Ovary (tissue), 9 donors: ENCODE measurements around the gene PCDHAC2. TPM values are rescaled to one million over a fixed set of nuclear protein-coding genes. Genes with fewer than 3 reads are reported as not detected.
A peak's percentile ranks its signal among the peaks of the same experiment; 100 is the strongest.

Source experiments
- DNase-seq, 5 donors: peaks; one replicate each; pipeline ENCODE4 v3.0.0-alpha.2; 2019 to 2020
- H3K27ac ChIP-seq, 2 donors: fragments of 200-600 bp; one replicate each; pipeline versions ENCODE4 v1.5.1 to v1.8.0; 2019 to 2022
- H3K27me3 ChIP-seq: fragments of 200-600 bp; one replicate; pipeline ENCODE4 v1.8.0; 2022
- H3K36me3 ChIP-seq: fragments of 200-600 bp; sonication (generic); one replicate; pipeline ENCODE4 v1.5.1; 2019
- H3K4me1 ChIP-seq: one replicate; pipeline ENCODE4 v1.8.1; 2013; ENCODE audit warnings: mild to moderate bottlenecking, moderate library complexity; ENCODE audit not compliant: insufficient read depth
- H3K4me3 ChIP-seq: fragments of 200-600 bp; sonication (generic); one replicate; pipeline ENCODE4 v1.5.1; 2017
- H3K9me3 ChIP-seq, 2 donors: fragments of 200-600 bp in 1 of 2; sonication (generic) in 1 of 2; one replicate each; pipeline versions ENCODE4 v1.5.1 to v1.8.1; 2013 to 2019; ENCODE audit warnings: mild to moderate bottlenecking in 1 of 2, moderate library complexity in 1 of 2
- EP300 ChIP-seq: sonication (generic); formaldehyde crosslinking; IDR thresholded peaks from one replicate; pipeline ENCODE4 v1.6.1; 2017; ENCODE audit warnings: antibody characterized with exemption
- POLR2A ChIP-seq: fragments of 450-650 bp; IDR thresholded peaks from one replicate; pipeline ENCODE4 v1.6.1; 2017; ENCODE audit warnings: antibody characterized with exemption, mild to moderate bottlenecking, moderate library complexity
- WGBS, 3 donors: extraction: QIAGEN DNeasy Blood & Tissue Kit in 1 of 3; methylation state at CpG; one replicate each; pipeline versions ENCODE4 v1.1.5 to v1.1.7; 2013 to 2017; 5-methylcytosine and 5-hydroxymethylcytosine counted together
- intact Hi-C, 4 donors: fragments of 100-400 bp; cut with DNase I; formaldehyde crosslinking; loops; one replicate each; pipeline versions ENCODE4 v1.11.0 to v1.15.1; 2022 to 2023
- polyA plus RNA-seq, 2 donors: library from polyadenylated mRNA; stranded (reverse); fragments of 200-250 nt in 1 of 2; fragments of 350-450 nt in 1 of 2; fragmentation: Illumina TruSeq in 1 of 2; extraction: RNeasy Lipid Tissue Mini Kit (QIAGEN cat#74804) in 1 of 2; gene quantifications; one replicate each; pipeline ENCODE4 v1.2.3, GENCODE V29; 2013 to 2014
- total RNA-seq, 7 donors: library from RNA; depleted of rRNA in 2 of 7; stranded (reverse); fragments of >200 nt in 2 of 7; fragmentation: NEBNext Ultra II Directional in 3 of 7; extraction: Animal tissue kit (Norgen Biotek cat#: 25700) in 3 of 7; gene quantifications; one replicate each; pipeline versions ENCODE4 v1.1.0 to v1.2.4, GENCODE V29; 2016 to 2023
- TF ChIP-seq, protein P1 (sequence below), 3 donors: fragments of 450-650 bp in 2 of 3; fragments of 200-600 bp in 1 of 3; IDR thresholded peaks; one replicate each; pipeline versions ENCODE4 v1.5.1 to v1.8.0; 2016 to 2022; ENCODE audit warnings: antibody characterized with exemption in 3 of 3, mild to moderate bottlenecking in 1 of 3
- donor health status: DM: no; HTN: no; CAD: no; lungs with moderate emphysema.
- donor health status: DM: no; HTN: no; CAD: no.
- donor health status: Bipolar disorder and iron deficiency.
- donor health status: DM: yes; HTN: yes; CAD: no.
- donor health status: DM: no; HTN: no; CAD: no.
- donor health status: DM: yes; HTN: yes; CAD: no.

The PCDHAC2 gene
- total and polyA plus RNA-seq, 9 donors = 0.06 to 2.1 (median 0.72) TPM

GRCh38 chr5:140998921-140999410 is 32.7 kb downstream of the PCDHAC2 start:
- TF ChIP-seq POLR2A (no peak), EP300 (no peak)
- TF ChIP-seq, protein P1, sequence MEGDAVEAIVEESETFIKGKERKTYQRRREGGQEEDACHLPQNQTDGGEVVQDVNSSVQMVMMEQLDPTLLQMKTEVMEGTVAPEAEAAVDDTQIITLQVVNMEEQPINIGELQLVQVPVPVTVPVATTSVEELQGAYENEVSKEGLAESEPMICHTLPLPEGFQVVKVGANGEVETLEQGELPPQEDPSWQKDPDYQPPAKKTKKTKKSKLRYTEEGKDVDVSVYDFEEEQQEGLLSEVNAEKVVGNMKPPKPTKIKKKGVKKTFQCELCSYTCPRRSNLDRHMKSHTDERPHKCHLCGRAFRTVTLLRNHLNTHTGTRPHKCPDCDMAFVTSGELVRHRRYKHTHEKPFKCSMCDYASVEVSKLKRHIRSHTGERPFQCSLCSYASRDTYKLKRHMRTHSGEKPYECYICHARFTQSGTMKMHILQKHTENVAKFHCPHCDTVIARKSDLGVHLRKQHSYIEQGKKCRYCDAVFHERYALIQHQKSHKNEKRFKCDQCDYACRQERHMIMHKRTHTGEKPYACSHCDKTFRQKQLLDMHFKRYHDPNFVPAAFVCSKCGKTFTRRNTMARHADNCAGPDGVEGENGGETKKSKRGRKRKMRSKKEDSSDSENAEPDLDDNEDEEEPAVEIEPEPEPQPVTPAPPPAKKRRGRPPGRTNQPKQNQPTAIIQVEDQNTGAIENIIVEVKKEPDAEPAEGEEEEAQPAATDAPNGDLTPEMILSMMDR (IDR thresholded peaks at IDR 0.05) = no peak
- H3K4me1 ChIP-seq = no peaks in the 10 kb centered on the region
- DNase-seq = no peak
- intact Hi-C loops = no loop called here
- no peaks in the 10 kb centered on the region for H3K36me3 ChIP-seq
- no peak overlapping the region for H3K4me3 ChIP-seq
- H3K9me3 ChIP-seq = no peaks in the 10 kb centered on the region
- 76 to 83% (median 79%) methylated on average over 2 of the region's 2 CpGs for WGBS, 3 donors
- no peak overlapping the region for H3K27ac ChIP-seq
- no peaks in the 10 kb centered on the region for H3K27me3 ChIP-seq

DNA sequence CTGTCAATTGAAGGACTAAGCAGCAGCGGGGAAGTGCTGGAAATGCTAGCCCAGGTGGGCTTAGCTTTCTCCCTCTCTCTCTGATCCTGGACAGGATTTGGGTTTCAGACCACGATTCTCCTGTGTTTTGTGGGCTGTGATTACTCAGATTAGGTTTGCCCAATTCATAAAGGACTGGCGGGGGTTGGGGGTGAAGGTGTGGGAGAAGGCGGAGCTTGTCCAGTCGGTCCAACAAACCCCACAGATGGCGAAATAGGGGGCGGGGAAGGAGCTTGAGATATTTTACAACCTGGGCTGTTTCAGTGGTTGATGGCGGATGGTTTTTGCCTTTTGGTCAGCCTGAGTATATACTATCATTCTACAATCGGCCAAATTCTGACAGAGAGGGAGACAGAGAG is 35.2 kb downstream of the PCDHAC2 start:
- 1 to 5% (median 2%) methylated on average over 9 of the region's 9 CpGs for WGBS, 3 donors

GRCh38 chr5:141001844-141002604 is 35.7 kb downstream of the PCDHAC2 start:
- no peak for TF ChIP-seq EP300
- TF ChIP-seq, protein P1 (IDR thresholded peaks at IDR 0.05) = no peak
- no peak for TF ChIP-seq POLR2A
- DNase-seq = peak in 2 of 5 donors; percentile 19 to 30

More for the DNA sequence above, 35.2 kb downstream of the PCDHAC2 start:
- no peak for TF ChIP-seq EP300
- no peaks in the 10 kb centered on the region for H3K36me3 ChIP-seq
- H3K4me1 ChIP-seq = no peaks in the 10 kb centered on the region
- no peaks in the 10 kb centered on the region for H3K27me3 ChIP-seq
- H3K4me3 ChIP-seq = no peak overlapping the region
- no peaks in the 10 kb centered on the region for H3K9me3 ChIP-seq
- intact Hi-C loops = no loop called here
- no peak for DNase-seq
- no peak overlapping the region for H3K27ac ChIP-seq

GRCh38 chr5:141002605-141002965 is 36.3 kb downstream of the PCDHAC2 start:
- TF ChIP-seq, protein P1 (IDR thresholded peaks at IDR 0.05) = no peak
- TF ChIP-seq EP300 = no peak
- no peak for TF ChIP-seq POLR2A
- H3K4me3 ChIP-seq = no peak overlapping the region
- intact Hi-C loops = no loop called here
- H3K9me3 ChIP-seq = no peaks in the 10 kb centered on the region
- no peaks in the 10 kb centered on the region for H3K27me3 ChIP-seq
- H3K36me3 ChIP-seq = no peaks in the 10 kb centered on the region
- no peak for DNase-seq
- 36 to 64% (median 51%) methylated on average over 3 of the region's 3 CpGs for WGBS, 3 donors
- no peaks in the 10 kb centered on the region for H3K4me1 ChIP-seq
- H3K27ac ChIP-seq = no peak overlapping the region

More at GRCh38 chr5:141001844-141002604, 35.7 kb downstream of the PCDHAC2 start:
- intact Hi-C loops = no loop called here
- H3K36me3 ChIP-seq = no peaks in the 10 kb centered on the region
- H3K4me1 ChIP-seq = no peaks in the 10 kb centered on the region
- no peaks in the 10 kb centered on the region for H3K27me3 ChIP-seq
- no peaks in the 10 kb centered on the region for H3K9me3 ChIP-seq
- no peak overlapping the region for H3K27ac ChIP-seq
- 1 to 2% (median 1%) methylated on average over 19 of the region's 19 CpGs for WGBS, 3 donors
- H3K4me3 ChIP-seq = no peak overlapping the region

GRCh38 chr5:141003031-141003430 is 36.8 kb downstream of the PCDHAC2 start:
- no peaks in the 10 kb centered on the region for H3K4me1 ChIP-seq
- H3K36me3 ChIP-seq = no peaks in the 10 kb centered on the region
- TF ChIP-seq, protein P1 (IDR thresholded peaks at IDR 0.05) = no peak
- TF ChIP-seq POLR2A = no peak
- TF ChIP-seq EP300 = no peak
- intact Hi-C loops = no loop called here
- H3K27me3 ChIP-seq = no peaks in the 10 kb centered on the region
- DNase-seq = no peak
- H3K4me3 ChIP-seq = no peak overlapping the region
- H3K27ac ChIP-seq = no peak overlapping the region
- 94 to 100% (median 96%) methylated on average over 3 of the region's 3 CpGs for WGBS, 3 donors
- H3K9me3 ChIP-seq = no peaks in the 10 kb centered on the region
